ENCODE data around the gene PDE8B. TPM values are rescaled to one million over a fixed set of nuclear protein-coding genes. Genes with fewer than 3 reads are reported as not detected.

The PDE8B gene
- total RNA-seq, 1 donor from 2014 or later = 1.1 TPM

- Mint-ChIP-seq H3K27ac (ENCODE audit: unreplicated experiment) (peak overlapping the region; percentile 13), H3K9me3 (ENCODE audit: low read depth) (no peaks in the 10 kb centered on the region), H3K4me1 (ENCODE audit: low read depth) (peaks cover 18% of the 10 kb centered on the region), H3K36me3 (ENCODE audit: low read depth) (no peaks in the 10 kb centered on the region), H3K27me3 (ENCODE audit: low read depth) (peaks cover 13% of the 10 kb centered on the region), H3K4me3 (ENCODE audit: unreplicated experiment) (no peak overlapping the region)
- no peak for DNase-seq (ENCODE audit: low spot score)
- TF ChIP-seq CTCF (IDR thresholded peaks at IDR 0.05) = peak; percentile 21
Measured at GRCh38 chr5:77224672-77225355, 14.3 kb downstream of the PDE8B start.

- no peak for DNase-seq (ENCODE audit: low spot score)
- Mint-ChIP-seq H3K36me3 (ENCODE audit: low read depth) (no peaks in the 10 kb centered on the region), H3K27ac (ENCODE audit: unreplicated experiment) (peak overlapping the region; percentile 18), H3K4me1 (ENCODE audit: low read depth) (peaks cover 18% of the 10 kb centered on the region), H3K4me3 (ENCODE audit: unreplicated experiment) (no peak overlapping the region), H3K27me3 (ENCODE audit: low read depth) (peaks cover 8% of the 10 kb centered on the region), H3K9me3 (ENCODE audit: low read depth) (no peaks in the 10 kb centered on the region)
- no peak for TF ChIP-seq CTCF (IDR thresholded peaks at IDR 0.05)
Measured at GRCh38 chr5:77225531-77225930, 15.1 kb downstream of the PDE8B start.

GRCh38 chr5:77229887-77230286, 19.4 kb downstream of the PDE8B start:
- no peak overlapping the region for H3K27ac Mint-ChIP-seq (ENCODE audit: unreplicated experiment)
- no peak for DNase-seq (ENCODE audit: low spot score)
- peaks cover 1% of the 10 kb centered on the region for H3K27me3 Mint-ChIP-seq (ENCODE audit: low read depth)
- no peaks in the 10 kb centered on the region for H3K9me3 Mint-ChIP-seq (ENCODE audit: low read depth)
- no peak for TF ChIP-seq CTCF (IDR thresholded peaks at IDR 0.05)
- peaks cover 8% of the 10 kb centered on the region for H3K4me1 Mint-ChIP-seq (ENCODE audit: low read depth)
- no peak overlapping the region for H3K4me3 Mint-ChIP-seq (ENCODE audit: unreplicated experiment)
- no peaks in the 10 kb centered on the region for H3K36me3 Mint-ChIP-seq (ENCODE audit: low read depth)

- no peaks in the 10 kb centered on the region for H3K9me3 Mint-ChIP-seq (ENCODE audit: low read depth)
- H3K4me3 Mint-ChIP-seq (ENCODE audit: unreplicated experiment) = no peak overlapping the region
- H3K36me3 Mint-ChIP-seq (ENCODE audit: low read depth) = no peaks in the 10 kb centered on the region
- no peaks in the 10 kb centered on the region for H3K27me3 Mint-ChIP-seq (ENCODE audit: low read depth)
- no peak overlapping the region for H3K27ac Mint-ChIP-seq (ENCODE audit: unreplicated experiment)
- H3K4me1 Mint-ChIP-seq (ENCODE audit: low read depth) = no peaks in the 10 kb centered on the region
- peak; percentile 51 for TF ChIP-seq CTCF (IDR thresholded peaks at IDR 0.05)
- DNase-seq (ENCODE audit: low spot score) = no peak
Measured at GRCh38 chr5:77230727-77231470, 20.4 kb downstream of the PDE8B start.

- Mint-ChIP-seq H3K27ac (ENCODE audit: unreplicated experiment) (no peak overlapping the region), H3K9me3 (ENCODE audit: low read depth) (peaks cover 3% of the 10 kb centered on the region), H3K36me3 (ENCODE audit: low read depth) (peaks cover 3% of the 10 kb centered on the region), H3K27me3 (ENCODE audit: low read depth) (no peaks in the 10 kb centered on the region), H3K4me3 (ENCODE audit: unreplicated experiment) (no peak overlapping the region), H3K4me1 (ENCODE audit: low read depth) (no peaks in the 10 kb centered on the region)
- TF ChIP-seq CTCF (IDR thresholded peaks at IDR 0.05) = no peak
- DNase-seq (ENCODE audit: low spot score) = no peak
Measured at GRCh38 chr5:77231471-77232138, 21.1 kb downstream of the PDE8B start.
